Measurements from ENCODE around the gene USP3. TPM values are rescaled to one million over a fixed set of nuclear protein-coding genes. Genes with fewer than 3 reads are reported as not detected.

USP3 gene
- total and polyA plus RNA-seq, 2 of the 13 experiments (the other 11 are each of a cell fraction or from before 2014, with no cell fraction given), result 14.3 to 61.2 TPM

DNA sequence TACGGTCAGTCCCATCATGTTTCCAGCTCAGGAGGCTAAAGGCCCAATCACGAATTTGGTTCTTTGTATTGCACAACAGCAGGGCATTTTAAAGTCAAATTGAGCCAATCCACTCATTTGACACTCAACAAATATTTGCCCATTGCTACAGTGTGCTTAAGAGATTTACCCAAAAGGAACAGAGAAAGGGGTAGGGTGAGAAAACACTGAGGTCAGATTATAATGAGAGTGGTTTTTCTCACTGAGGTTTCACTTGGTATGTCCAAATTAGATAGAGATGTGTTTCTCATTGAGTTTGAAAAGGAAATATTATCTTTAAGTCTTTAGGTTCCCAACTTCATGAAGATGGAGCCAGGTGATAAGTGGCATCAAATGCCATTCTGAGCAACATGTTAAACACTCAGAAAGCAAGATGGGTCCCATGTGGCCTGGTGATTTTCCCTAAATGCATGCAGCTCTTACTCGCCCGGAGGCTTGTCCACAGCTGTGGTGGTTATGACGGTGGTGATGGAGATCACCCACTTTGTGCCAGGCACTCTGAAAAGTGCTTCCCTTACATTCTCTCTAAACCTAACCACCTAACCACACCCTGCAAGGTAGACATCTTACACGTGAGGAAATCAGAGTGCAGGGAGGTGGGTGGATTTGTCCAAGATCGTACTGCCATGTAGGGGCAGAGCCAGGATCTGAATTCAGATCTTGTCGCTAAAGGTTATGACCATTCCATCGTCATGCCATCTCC, 31.2 kb upstream of the USP3 start (continued):
- TF ChIP-seq, protein P1, sequence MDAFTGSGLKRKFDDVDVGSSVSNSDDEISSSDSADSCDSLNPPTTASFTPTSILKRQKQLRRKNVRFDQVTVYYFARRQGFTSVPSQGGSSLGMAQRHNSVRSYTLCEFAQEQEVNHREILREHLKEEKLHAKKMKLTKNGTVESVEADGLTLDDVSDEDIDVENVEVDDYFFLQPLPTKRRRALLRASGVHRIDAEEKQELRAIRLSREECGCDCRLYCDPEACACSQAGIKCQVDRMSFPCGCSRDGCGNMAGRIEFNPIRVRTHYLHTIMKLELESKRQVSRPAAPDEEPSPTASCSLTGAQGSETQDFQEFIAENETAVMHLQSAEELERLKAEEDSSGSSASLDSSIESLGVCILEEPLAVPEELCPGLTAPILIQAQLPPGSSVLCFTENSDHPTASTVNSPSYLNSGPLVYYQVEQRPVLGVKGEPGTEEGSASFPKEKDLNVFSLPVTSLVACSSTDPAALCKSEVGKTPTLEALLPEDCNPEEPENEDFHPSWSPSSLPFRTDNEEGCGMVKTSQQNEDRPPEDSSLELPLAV (CRISPR knock-in tag; conservative IDR thresholded peaks at IDR 0.05; ENCODE audit: low read depth), result no peak
- TF ChIP-seq ZNF569 (CRISPR knock-in tag; IDR thresholded peaks at IDR 0.05; ENCODE audit: borderline replicate concordance) (no peak), NFRKB (IDR thresholded peaks at IDR 0.05) (no peak), TBX2 (CRISPR knock-in tag; IDR thresholded peaks at IDR 0.05; ENCODE audit: borderline replicate concordance) (peak; percentile 92), ZNF792 (CRISPR knock-in tag; IDR thresholded peaks at IDR 0.05) (0 out of 2 replicates have a peak, but pooled peaks have one; percentile 31), ZFP37 (CRISPR knock-in tag; IDR thresholded peaks at IDR 0.05; ENCODE audit: borderline replicate concordance) (no peak), SAFB2 (CRISPR knock-in tag; IDR thresholded peaks at IDR 0.05; ENCODE audit: borderline replicate concordance, low read depth) (no peak), PRPF4 (IDR thresholded peaks at IDR 0.05; ENCODE audit: low read depth, low read length, poor library complexity, severe bottlenecking) (no peak), CAMTA2 (CRISPR knock-in tag; IDR thresholded peaks at IDR 0.05; ENCODE audit: borderline replicate concordance) (no peak), ZSCAN29 (CRISPR knock-in tag; conservative IDR thresholded peaks at IDR 0.05) (no peak), ZNF143 (CRISPR knock-in tag; IDR thresholded peaks at IDR 0.05) (no peak), SOX13 (IDR thresholded peaks at IDR 0.05) (peak; percentile 63; the same call in 1 of the 2 replicates), SOX13 (CRISPR knock-in tag; conservative IDR thresholded peaks at IDR 0.05 in 1 of 2, IDR thresholded peaks at IDR 0.05 in 1 of 2) (peak in 1 of 2 experiments; percentile 94; a peak in 2 of 4 replicates), NFE2L2 (IDR thresholded peaks at IDR 0.05; ENCODE audit: low read length) (no peak)
- TF ChIP-seq, protein P2, sequence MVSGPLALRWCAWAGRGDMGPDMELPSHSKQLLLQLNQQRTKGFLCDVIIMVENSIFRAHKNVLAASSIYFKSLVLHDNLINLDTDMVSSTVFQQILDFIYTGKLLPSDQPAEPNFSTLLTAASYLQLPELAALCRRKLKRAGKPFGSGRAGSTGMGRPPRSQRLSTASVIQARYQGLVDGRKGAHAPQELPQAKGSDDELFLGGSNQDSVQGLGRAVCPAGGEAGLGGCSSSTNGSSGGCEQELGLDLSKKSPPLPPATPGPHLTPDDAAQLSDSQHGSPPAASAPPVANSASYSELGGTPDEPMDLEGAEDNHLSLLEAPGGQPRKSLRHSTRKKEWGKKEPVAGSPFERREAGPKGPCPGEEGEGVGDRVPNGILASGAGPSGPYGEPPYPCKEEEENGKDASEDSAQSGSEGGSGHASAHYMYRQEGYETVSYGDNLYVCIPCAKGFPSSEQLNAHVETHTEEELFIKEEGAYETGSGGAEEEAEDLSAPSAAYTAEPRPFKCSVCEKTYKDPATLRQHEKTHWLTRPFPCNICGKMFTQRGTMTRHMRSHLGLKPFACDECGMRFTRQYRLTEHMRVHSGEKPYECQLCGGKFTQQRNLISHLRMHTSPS (CRISPR knock-in tag; IDR thresholded peaks at IDR 0.05; ENCODE audit: low read depth), result no peak
- TF ChIP-seq, protein P3, sequence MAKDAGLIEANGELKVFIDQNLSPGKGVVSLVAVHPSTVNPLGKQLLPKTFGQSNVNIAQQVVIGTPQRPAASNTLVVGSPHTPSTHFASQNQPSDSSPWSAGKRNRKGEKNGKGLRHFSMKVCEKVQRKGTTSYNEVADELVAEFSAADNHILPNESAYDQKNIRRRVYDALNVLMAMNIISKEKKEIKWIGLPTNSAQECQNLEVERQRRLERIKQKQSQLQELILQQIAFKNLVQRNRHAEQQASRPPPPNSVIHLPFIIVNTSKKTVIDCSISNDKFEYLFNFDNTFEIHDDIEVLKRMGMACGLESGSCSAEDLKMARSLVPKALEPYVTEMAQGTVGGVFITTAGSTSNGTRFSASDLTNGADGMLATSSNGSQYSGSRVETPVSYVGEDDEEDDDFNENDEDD (CRISPR knock-in tag; IDR thresholded peaks at IDR 0.05; ENCODE audit: borderline replicate concordance), result 0 out of 2 replicates have a peak, but pooled peaks have one; percentile 21
- TF ChIP-seq, protein P4, sequence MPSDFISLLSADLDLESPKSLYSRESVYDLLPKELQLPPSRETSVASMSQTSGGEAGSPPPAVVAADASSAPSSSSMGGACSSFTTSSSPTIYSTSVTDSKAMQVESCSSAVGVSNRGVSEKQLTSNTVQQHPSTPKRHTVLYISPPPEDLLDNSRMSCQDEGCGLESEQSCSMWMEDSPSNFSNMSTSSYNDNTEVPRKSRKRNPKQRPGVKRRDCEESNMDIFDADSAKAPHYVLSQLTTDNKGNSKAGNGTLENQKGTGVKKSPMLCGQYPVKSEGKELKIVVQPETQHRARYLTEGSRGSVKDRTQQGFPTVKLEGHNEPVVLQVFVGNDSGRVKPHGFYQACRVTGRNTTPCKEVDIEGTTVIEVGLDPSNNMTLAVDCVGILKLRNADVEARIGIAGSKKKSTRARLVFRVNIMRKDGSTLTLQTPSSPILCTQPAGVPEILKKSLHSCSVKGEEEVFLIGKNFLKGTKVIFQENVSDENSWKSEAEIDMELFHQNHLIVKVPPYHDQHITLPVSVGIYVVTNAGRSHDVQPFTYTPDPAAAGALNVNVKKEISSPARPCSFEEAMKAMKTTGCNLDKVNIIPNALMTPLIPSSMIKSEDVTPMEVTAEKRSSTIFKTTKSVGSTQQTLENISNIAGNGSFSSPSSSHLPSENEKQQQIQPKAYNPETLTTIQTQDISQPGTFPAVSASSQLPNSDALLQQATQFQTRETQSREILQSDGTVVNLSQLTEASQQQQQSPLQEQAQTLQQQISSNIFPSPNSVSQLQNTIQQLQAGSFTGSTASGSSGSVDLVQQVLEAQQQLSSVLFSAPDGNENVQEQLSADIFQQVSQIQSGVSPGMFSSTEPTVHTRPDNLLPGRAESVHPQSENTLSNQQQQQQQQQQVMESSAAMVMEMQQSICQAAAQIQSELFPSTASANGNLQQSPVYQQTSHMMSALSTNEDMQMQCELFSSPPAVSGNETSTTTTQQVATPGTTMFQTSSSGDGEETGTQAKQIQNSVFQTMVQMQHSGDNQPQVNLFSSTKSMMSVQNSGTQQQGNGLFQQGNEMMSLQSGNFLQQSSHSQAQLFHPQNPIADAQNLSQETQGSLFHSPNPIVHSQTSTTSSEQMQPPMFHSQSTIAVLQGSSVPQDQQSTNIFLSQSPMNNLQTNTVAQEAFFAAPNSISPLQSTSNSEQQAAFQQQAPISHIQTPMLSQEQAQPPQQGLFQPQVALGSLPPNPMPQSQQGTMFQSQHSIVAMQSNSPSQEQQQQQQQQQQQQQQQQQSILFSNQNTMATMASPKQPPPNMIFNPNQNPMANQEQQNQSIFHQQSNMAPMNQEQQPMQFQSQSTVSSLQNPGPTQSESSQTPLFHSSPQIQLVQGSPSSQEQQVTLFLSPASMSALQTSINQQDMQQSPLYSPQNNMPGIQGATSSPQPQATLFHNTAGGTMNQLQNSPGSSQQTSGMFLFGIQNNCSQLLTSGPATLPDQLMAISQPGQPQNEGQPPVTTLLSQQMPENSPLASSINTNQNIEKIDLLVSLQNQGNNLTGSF (CRISPR knock-in tag; IDR thresholded peaks at IDR 0.05), result no peak
- TF ChIP-seq, protein P5, sequence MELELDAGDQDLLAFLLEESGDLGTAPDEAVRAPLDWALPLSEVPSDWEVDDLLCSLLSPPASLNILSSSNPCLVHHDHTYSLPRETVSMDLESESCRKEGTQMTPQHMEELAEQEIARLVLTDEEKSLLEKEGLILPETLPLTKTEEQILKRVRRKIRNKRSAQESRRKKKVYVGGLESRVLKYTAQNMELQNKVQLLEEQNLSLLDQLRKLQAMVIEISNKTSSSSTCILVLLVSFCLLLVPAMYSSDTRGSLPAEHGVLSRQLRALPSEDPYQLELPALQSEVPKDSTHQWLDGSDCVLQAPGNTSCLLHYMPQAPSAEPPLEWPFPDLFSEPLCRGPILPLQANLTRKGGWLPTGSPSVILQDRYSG (CRISPR knock-in tag; IDR thresholded peaks at IDR 0.05), result no peak

Measured in HepG2 (cell line).